K562 (cell line): ENCODE data around the gene ACTBL2. TPM values are rescaled to one million over a fixed set of nuclear protein-coding genes. Genes with fewer than 3 reads are reported as not detected.

ENCODE experiments used
- ATAC-seq: fragments of 200-7000 bp; cut with Tn5 transposase; 3 replicates; pipeline ENCODE4 v1.9.1; 2020; ENCODE audit warnings: moderate library complexity
- BruUV-seq: library from RNA; stranded (reverse); fragments of 400-500 nt; replicated peaks from 2 replicates; lab custom pipeline; 2021; lab: Mats Ljungman, UMichigan
- CTCF ChIA-PET: fragments of 300-600 bp; formaldehyde crosslinking; extraction: SDS; loops from one replicate; lab custom pipeline; 2021; ENCODE audit warnings: low intra/inter-chr PET ratio; lab: Yijun Ruan, JAX
- POLR2A ChIA-PET: fragments of 300-600, 350-650 bp; sonication (Branson Sonifier 250); formaldehyde crosslinking; extraction: SDS; loops from one replicate; lab custom pipeline; 2021; ENCODE audit warnings: antibody characterized with exemption, inconsistent platforms; lab: Yijun Ruan, JAX
- DNase-seq, 4 experiments: peaks; one replicate each; pipeline versions ENCODE4 v3.0.0 to v3.0.0-alpha.2; 2011 to 2018; ENCODE audit warnings: low spot score in 3 of 4, mixed read lengths in 3 of 4; ENCODE audit errors: extremely low read depth in 1 of 4
- FAIRE-seq: peaks from 2 replicates; lab custom pipeline; 2011; peaks lifted over from hg19 to GRCh38; lab: Jason Lieb, UNC
- H2AFZ ChIP-seq: 2 replicates; pipeline ENCODE4 v1.6.0; 2011; ENCODE audit warnings: low read depth, low read length, control low read depth, inconsistent platforms
- H3K27ac ChIP-seq: fragments of 200-600 bp; 3 replicates; pipeline ENCODE4 v1.8.0; 2011; ENCODE audit warnings: low read depth, mild to moderate bottlenecking, control low read depth, inconsistent platforms, low read length, moderate library complexity, mixed read lengths; ENCODE audit errors: extremely low read depth
- H3K27me3 ChIP-seq, 2 experiments: fragments of 300-600 bp in 1 of 2; 2 replicates in 1 of 2; 3 replicates in 1 of 2; pipeline versions ENCODE4 v1.6.0 to v1.8.0; 2011; ENCODE audit warnings: inconsistent platforms in 2 of 2, low read length in 2 of 2, mild to moderate bottlenecking in 1 of 2, mixed read lengths in 1 of 2, moderate library complexity in 1 of 2; ENCODE audit not compliant: control insufficient read depth in 2 of 2, insufficient read depth in 2 of 2
- H3K36me3 ChIP-seq: fragments of 300-600 bp; 3 replicates; pipeline ENCODE4 v1.8.0; 2011; ENCODE audit warnings: mild to moderate bottlenecking, low read length, inconsistent platforms; ENCODE audit not compliant: control insufficient read depth, insufficient read depth
- H3K4me1 ChIP-seq, 2 experiments: fragments of 200-600 bp in 1 of 2; replicated peaks in 1 of 2; 2 replicates in 1 of 2; 3 replicates in 1 of 2; pipeline versions ENCODE4 v1.5.1 to v1.8.0; 2011; ENCODE audit warnings: inconsistent platforms in 2 of 2, low read length in 2 of 2, mild to moderate bottlenecking in 1 of 2, mixed read lengths in 1 of 2, moderate library complexity in 1 of 2; ENCODE audit not compliant: control insufficient read depth in 2 of 2, insufficient read depth in 2 of 2
- H3K4me2 ChIP-seq: 2 replicates; pipeline ENCODE4 v1.6.1; 2011; ENCODE audit warnings: low read length, control low read depth, inconsistent platforms, mixed read lengths; ENCODE audit not compliant: insufficient read depth
- H3K4me3 ChIP-seq: fragments of 200-600 bp; sonication (generic), shearing (Covaris generic); 2 replicates; pipeline ENCODE4 v1.5.1; 2016; ENCODE audit warnings: control low read depth, inconsistent platforms
- H3K79me2 ChIP-seq: fragments of 200-600 bp; 3 replicates; pipeline ENCODE4 v1.8.0; 2011; ENCODE audit warnings: low read length, inconsistent platforms; ENCODE audit not compliant: control insufficient read depth, insufficient read depth
- H3K9ac ChIP-seq, 2 experiments: 2 replicates each; pipeline versions ENCODE4 v1.6.0 to v1.6.1; 2011; ENCODE audit warnings: low read depth in 2 of 2, low read length in 2 of 2, control low read depth in 1 of 2, inconsistent platforms in 1 of 2, mild to moderate bottlenecking in 1 of 2, mixed read lengths in 1 of 2; ENCODE audit not compliant: insufficient read depth in 1 of 2
- H3K9me1 ChIP-seq: one replicate; pipeline ENCODE4 v1.6.0; 2011; ENCODE audit warnings: inconsistent platforms, mild to moderate bottlenecking, low read length, moderate library complexity; ENCODE audit not compliant: control insufficient read depth, insufficient read depth
- H3K9me3 ChIP-seq: replicated peaks from 2 replicates; pipeline ENCODE4 v1.5.1; 2011; ENCODE audit warnings: low read depth, low read length, inconsistent platforms; ENCODE audit not compliant: control insufficient read depth, insufficient read depth
- H4K20me1 ChIP-seq: replicated peaks from 2 replicates; pipeline ENCODE4 v1.6.1; 2011; ENCODE audit warnings: low read length, inconsistent platforms, mixed read lengths; ENCODE audit not compliant: control insufficient read depth, insufficient read depth
- ARID3B ChIP-seq: fragments of 250-450 bp; sonication (Bioruptor Pico); IDR thresholded peaks from 2 replicates; pipeline ENCODE4 v1.4.0; 2020; ENCODE audit warnings: borderline replicate concordance
- CTCFL ChIP-seq: IDR thresholded peaks from 2 replicates; pipeline ENCODE4 v1.6.1; 2011; ENCODE audit warnings: borderline replicate concordance, low read depth, mild to moderate bottlenecking, moderate library complexity, low read length; ENCODE audit not compliant: insufficient read depth, poor library complexity, severe bottlenecking
- CXXC5 ChIP-seq: fragments of 250-450 bp; sonication (Bioruptor Pico); IDR thresholded peaks from 2 replicates; pipeline ENCODE4 v1.8.0; 2022; ENCODE audit warnings: inconsistent platforms, mild to moderate bottlenecking, moderate library complexity
- E2F3 ChIP-seq: fragments of 250-450 bp; sonication (Bioruptor Pico); IDR thresholded peaks from 2 replicates; pipeline ENCODE4 v1.4.0; 2020; ENCODE audit warnings: mild to moderate bottlenecking
- HCFC1 ChIP-seq: IDR thresholded peaks from 2 replicates; pipeline ENCODE4 v1.6.1; 2012; ENCODE audit warnings: low read depth, low read length, improper control_type of control experiment
- NCOA4 ChIP-seq: fragments of 450-650 bp; IDR thresholded peaks from 2 replicates; pipeline ENCODE4 v1.6.1; 2018; ENCODE audit warnings: mild to moderate bottlenecking; ENCODE audit not compliant: partially characterized antibody
- SRSF1 ChIP-seq: fragments of 200-400 bp; formaldehyde crosslinking; IDR thresholded peaks from 2 replicates; pipeline ENCODE4 v1.6.1; 2017; ENCODE audit warnings: mild to moderate bottlenecking, low read depth, low read length, moderate library complexity
- ZNF217 ChIP-seq: sonication (generic); formaldehyde crosslinking; IDR thresholded peaks from 2 replicates; pipeline ENCODE4 v1.8.0; 2022; ENCODE audit warnings: mild to moderate bottlenecking, missing genetic modification reagents
- ZNF354B ChIP-seq: fragments of 250-450 bp; sonication (Bioruptor Pico); IDR thresholded peaks from 2 replicates; pipeline ENCODE4 v1.4.0; 2020
- ZNF561 ChIP-seq: fragments of 450-650 bp; formaldehyde crosslinking; conservative IDR thresholded peaks from 2 replicates; pipeline ENCODE4 v1.4.0; 2020; ENCODE audit warnings: mild to moderate bottlenecking, moderate library complexity
- ZNF639 ChIP-seq, 2 experiments: fragments of 200-800 bp in 1 of 2; sonication (Bioruptor generic) in 1 of 2; sonication (generic) in 1 of 2; formaldehyde crosslinking in 1 of 2; IDR thresholded peaks in 1 of 2; conservative IDR thresholded peaks in 1 of 2; 2 replicates each; pipeline versions ENCODE4 v1.5.0 to v1.6.1; 2016 to 2020; ENCODE audit warnings: missing compliant biosample characterization in 1 of 2, missing genetic modification characterization in 1 of 2, missing genetic modification reagents in 1 of 2
- WGBS: fragments of 100-300 bp; shearing (Covaris generic); methylation state at CpG from one replicate; pipeline ENCODE4 v1.1.6; 2016; ENCODE audit warnings: low coverage, mixed read lengths; ENCODE audit not compliant: insufficient coverage; ENCODE audit errors: missing lambda C conversion rate; 5-methylcytosine and 5-hydroxymethylcytosine counted together
- in situ Hi-C: fragments of 300-500 bp; cut with MboI; formaldehyde crosslinking; loops from 4 replicates; pipeline ENCODE4 v1.15.0; 2018; ENCODE audit warnings: inconsistent platforms, mixed read lengths
- intact Hi-C: fragments of 100-400 bp; cut with micrococcal nuclease; formaldehyde crosslinking; loops from 2 replicates; pipeline ENCODE4 v1.14.2; 2022
- polyA plus RNA-seq, 8 experiments: library from polyadenylated mRNA; depleted of rRNA in 4 of 8; stranded (reverse) in 5 of 8; unstranded in 3 of 8; fragments of >200 nt; fragmentation: Nextera tagmentation in 2 of 8; fragmentation: Illumina TruSeq in 1 of 8; extraction: Ambion mirVana in 2 of 8; extraction: Trizol in 1 of 8; gene quantifications; 2 replicates each; pipeline versions ENCODE4 v1.2.1 to v1.2.3, GENCODE V29; 2011 to 2014; ENCODE audit warnings: inconsistent platforms in 1 of 8, missing spikeins in 1 of 8
- total RNA-seq, 7 experiments: library from RNA; depleted of rRNA in 6 of 7; stranded (reverse); fragments of >200 nt in 6 of 7; fragmentation: Illumina TruSeq in 2 of 7; extraction: Trizol in 2 of 7; gene quantifications; 2 replicates each; pipeline versions ENCODE4 v1.2.1 to v1.2.3, GENCODE V29; 2011 to 2021; ENCODE audit warnings: low replicate concordance in 1 of 7
- TF ChIP-seq, protein P1 (sequence below): sonication (generic); IDR thresholded peaks from 2 replicates; pipeline ENCODE4 v1.6.1; 2016

The ACTBL2 gene
- total and polyA plus RNA-seq, 9 of the 15 experiments (the other 6 are each of a cell fraction or from before 2014, with no cell fraction given) = not detected

- H4K20me1 ChIP-seq = no peaks in the 10 kb centered on the region
- no peaks in the 10 kb centered on the region for H3K9me1 ChIP-seq
- no peak overlapping the region for H3K27ac ChIP-seq
- DNase-seq = no peak
- CTCF ChIA-PET = no interaction called here
- H3K36me3 ChIP-seq = no peaks in the 10 kb centered on the region
- H3K9me3 ChIP-seq = no peaks in the 10 kb centered on the region
- no TSS peak for BruUV-seq
- H3K4me3 ChIP-seq = no peak overlapping the region
- H3K79me2 ChIP-seq = no peaks in the 10 kb centered on the region
- H3K4me1 ChIP-seq = peaks cover 3 to 17% of the 10 kb centered on the region in 2 experiments; a peak in 3 of 5 replicates
- ATAC-seq = no peak
- in situ Hi-C loops (no loop called here), intact Hi-C loops (no loop called here)
- POLR2A ChIA-PET = no interaction called here
- no peak overlapping the region for H3K4me2 ChIP-seq
- H2AFZ ChIP-seq = no peak overlapping the region
- H3K27me3 ChIP-seq = no peaks in the 10 kb centered on the region
- no peak for FAIRE-seq
- no peak overlapping the region for H3K9ac ChIP-seq
- 4% methylated on average over 8 of the region's 8 CpGs for WGBS
- no peak for TF ChIP-seq SRSF1
- TF ChIP-seq, protein P1, sequence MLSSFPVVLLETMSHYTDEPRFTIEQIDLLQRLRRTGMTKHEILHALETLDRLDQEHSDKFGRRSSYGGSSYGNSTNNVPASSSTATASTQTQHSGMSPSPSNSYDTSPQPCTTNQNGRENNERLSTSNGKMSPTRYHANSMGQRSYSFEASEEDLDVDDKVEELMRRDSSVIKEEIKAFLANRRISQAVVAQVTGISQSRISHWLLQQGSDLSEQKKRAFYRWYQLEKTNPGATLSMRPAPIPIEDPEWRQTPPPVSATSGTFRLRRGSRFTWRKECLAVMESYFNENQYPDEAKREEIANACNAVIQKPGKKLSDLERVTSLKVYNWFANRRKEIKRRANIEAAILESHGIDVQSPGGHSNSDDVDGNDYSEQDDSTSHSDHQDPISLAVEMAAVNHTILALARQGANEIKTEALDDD = no peak
- TF ChIP-seq HCFC1 = no peak
- TF ChIP-seq ZNF639 (CRISPR knock-in tag; conservative IDR thresholded peaks at IDR 0.05 in 1 of 2, IDR thresholded peaks at IDR 0.05 in 1 of 2) = no peak
- TF ChIP-seq CXXC5 (CRISPR knock-in tag) = no peak
- no peak for TF ChIP-seq CTCFL
- no peak for TF ChIP-seq ZNF217 (CRISPR knock-in tag)
- TF ChIP-seq E2F3 = no peak
- TF ChIP-seq ZNF561 (CRISPR knock-in tag) = no peak
- no peak for TF ChIP-seq NCOA4
- no peak for TF ChIP-seq ARID3B
- TF ChIP-seq ZNF354B (CRISPR knock-in tag) = no peak
These were observed 44.4 kb downstream of the ACTBL2 start for GRCh38 chr5:57437976-57438805.
